HG03064 (cell line): ENCODE data around the gene SHBG.

ENCODE experiments used
- ATAC-seq: cut with Tn5 transposase; IDR thresholded peaks from one replicate; pipeline ENCODE4 v1.9.1; 2021; ENCODE audit warnings: low read depth; ENCODE audit not compliant: unreplicated experiment

Gene SHBG

GRCh38 chr17:7644775-7645174, 14.8 kb downstream of the SHBG start:
- no peak for ATAC-seq

- no peak for ATAC-seq
These were observed 16.5 kb downstream of the SHBG start for GRCh38 chr17:7646457-7646856.

GRCh38 chr17:7647018-7647417, 17.1 kb downstream of the SHBG start:
- ATAC-seq, result no peak

GRCh38 chr17:7650509-7651096, 20.7 kb downstream of the SHBG start, which contains the start of gene ATP1B2:
Gene ATP1B2, plus strand, starts transcription at chr17:7650926. Its CDS starts 593 bp downstream, at chr17:7651519.
- ATAC-seq, result no peak

- no peak for ATAC-seq
These were observed 21.2 kb downstream of the SHBG start for GRCh38 chr17:7651097-7651664.

GRCh38 chr17:7651665-7652387, 21.9 kb downstream of the SHBG start:
- no peak for ATAC-seq

- no peak for ATAC-seq
These were observed 22.7 kb downstream of the SHBG start for GRCh38 chr17:7652388-7653356.

- no peak for ATAC-seq
These were observed 25.1 kb downstream of the SHBG start for GRCh38 chr17:7654832-7655540.

- no peak for ATAC-seq
These were observed 25.6 kb downstream of the SHBG start for GRCh38 chr17:7655541-7655840.

- ATAC-seq, result no peak
These were observed 27.1 kb downstream of the SHBG start for GRCh38 chr17:7656958-7657609.

- no peak for ATAC-seq
These were observed 37.9 kb downstream of the SHBG start for GRCh38 chr17:7667656-7668406.

- no peak for ATAC-seq
These were observed 38.5 kb downstream of the SHBG start for GRCh38 chr17:7668482-7668881.

- no peak for ATAC-seq
These were observed 43.3 kb downstream of the SHBG start for GRCh38 chr17:7673239-7673638.

- no peak for ATAC-seq
These were observed 45.0 kb downstream of the SHBG start for GRCh38 chr17:7674934-7675333.

- ATAC-seq, result no peak
These were observed 46.6 kb downstream of the SHBG start for GRCh38 chr17:7676533-7676932.

GRCh38 chr17:7677388-7678067, 47.6 kb downstream of the SHBG start:
- ATAC-seq, result no peak
